Liver (tissue), 3 donors: ENCODE measurements around the gene FAM3A.

ENCODE experiments used
- CTCF ChIP-seq: fragments of 150-350 bp; IDR thresholded peaks from 2 replicates; pipeline ENCODE4 v1.5.1; 2017; ENCODE audit warnings: improper control_type of control experiment, low read depth, low read length; ENCODE audit not compliant: missing input control
- EGR1 ChIP-seq, 2 donors: IDR thresholded peaks; 2 replicates each; pipeline ENCODE4 v1.6.1; 2016 to 2018; ENCODE audit warnings: antibody characterized with exemption in 2 of 2, low read depth in 2 of 2
- GABPA ChIP-seq, 2 donors: IDR thresholded peaks in 1 of 2; conservative IDR thresholded peaks in 1 of 2; 2 replicates each; pipeline ENCODE4 v1.6.1; 2016; ENCODE audit warnings: antibody characterized with exemption in 2 of 2, mild to moderate bottlenecking in 1 of 2, moderate library complexity in 1 of 2
- MAX ChIP-seq: IDR thresholded peaks from 2 replicates; pipeline ENCODE4 v1.6.1; 2016; ENCODE audit warnings: antibody characterized with exemption
- NR2F2 ChIP-seq: IDR thresholded peaks from 2 replicates; pipeline ENCODE4 v1.6.1; 2016; ENCODE audit warnings: antibody characterized with exemption
- RAD21 ChIP-seq, 2 donors: IDR thresholded peaks; 2 replicates each; pipeline ENCODE4 v1.6.1; 2016; ENCODE audit warnings: antibody characterized with exemption in 2 of 2, mild to moderate bottlenecking in 2 of 2
- REST ChIP-seq: IDR thresholded peaks from 2 replicates; pipeline ENCODE4 v1.6.1; 2016; ENCODE audit warnings: antibody characterized with exemption, mild to moderate bottlenecking
- TAF1 ChIP-seq: conservative IDR thresholded peaks from 2 replicates; pipeline ENCODE4 v1.6.1; 2016; ENCODE audit warnings: antibody characterized with exemption, mild to moderate bottlenecking
- TF ChIP-seq, protein P1 (sequence below): IDR thresholded peaks from 2 replicates; pipeline ENCODE4 v1.6.1; 2016; ENCODE audit warnings: antibody characterized with exemption
- donor health status: healthy.
- donor health status: healthy.

- TF ChIP-seq CTCF, result no peak
- peak in 1 of 2 donors; percentile 12 for TF ChIP-seq EGR1 (IDR thresholded peaks at IDR 0.05; ENCODE audit: low read depth in 2 of 2)
- no peak for TF ChIP-seq REST
- TF ChIP-seq TAF1, result no peak
- TF ChIP-seq, protein P1, sequence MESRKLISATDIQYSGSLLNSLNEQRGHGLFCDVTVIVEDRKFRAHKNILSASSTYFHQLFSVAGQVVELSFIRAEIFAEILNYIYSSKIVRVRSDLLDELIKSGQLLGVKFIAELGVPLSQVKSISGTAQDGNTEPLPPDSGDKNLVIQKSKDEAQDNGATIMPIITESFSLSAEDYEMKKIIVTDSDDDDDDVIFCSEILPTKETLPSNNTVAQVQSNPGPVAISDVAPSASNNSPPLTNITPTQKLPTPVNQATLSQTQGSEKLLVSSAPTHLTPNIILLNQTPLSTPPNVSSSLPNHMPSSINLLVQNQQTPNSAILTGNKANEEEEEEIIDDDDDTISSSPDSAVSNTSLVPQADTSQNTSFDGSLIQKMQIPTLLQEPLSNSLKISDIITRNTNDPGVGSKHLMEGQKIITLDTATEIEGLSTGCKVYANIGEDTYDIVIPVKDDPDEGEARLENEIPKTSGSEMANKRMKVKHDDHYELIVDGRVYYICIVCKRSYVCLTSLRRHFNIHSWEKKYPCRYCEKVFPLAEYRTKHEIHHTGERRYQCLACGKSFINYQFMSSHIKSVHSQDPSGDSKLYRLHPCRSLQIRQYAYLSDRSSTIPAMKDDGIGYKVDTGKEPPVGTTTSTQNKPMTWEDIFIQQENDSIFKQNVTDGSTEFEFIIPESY, result peak; percentile 91
- peak; percentile 76 to 90 for TF ChIP-seq GABPA (IDR thresholded peaks at IDR 0.05 in 1 of 2, conservative IDR thresholded peaks at IDR 0.05 in 1 of 2)
- TF ChIP-seq RAD21 (IDR thresholded peaks at IDR 0.05), result no peak
- peak; percentile 23 for TF ChIP-seq MAX
- TF ChIP-seq NR2F2, result no peak
Measured at GRCh38 chrX:154547245-154548027, 31.4 kb upstream of the FAM3A start, which contains the start of gene IKBKG.
